Loucy (cell line): ENCODE data around the gene CDH26.

Experiments
- CTCF ChIP-seq: fragments of 200-600 bp; sonication (generic); conservative IDR thresholded peaks from 2 replicates; pipeline ENCODE4 v1.5.1; 2014; ENCODE audit warnings: mild to moderate bottlenecking, antibody characterized with exemption, low read length
- EZH2phosphoT487 ChIP-seq: fragments of 200-600 bp; IDR thresholded peaks from 2 replicates; pipeline ENCODE4 v1.6.1; 2018; ENCODE audit warnings: antibody characterized with exemption, mild to moderate bottlenecking, moderate library complexity, borderline replicate concordance

- TF ChIP-seq CTCF (no peak), EZH2phosphoT487 (no peak)
Observed at GRCh38 chr20:59920944-59921343, 37.3 kb upstream of the CDH26 start.
